ENCODE measurements around the gene PMM2.

PMM2 gene

GRCh38 chr16:8890549-8890921 lies 92.9 kb downstream of the PMM2 start:
- DNase-seq: no peak

- no peak for DNase-seq
Observed at GRCh38 chr16:8892101-8892575, 94.5 kb downstream of the PMM2 start.

- DNase-seq: no peak
Observed at GRCh38 chr16:8893426-8893825, 95.8 kb downstream of the PMM2 start.

GRCh38 chr16:8893976-8894690 lies 96.5 kb downstream of the PMM2 start:
- no peak for DNase-seq

GRCh38 chr16:8894736-8895334 lies 97.2 kb downstream of the PMM2 start:
- no peak for DNase-seq

GRCh38 chr16:8898660-8899318 lies 101.2 kb downstream of the PMM2 start:
- DNase-seq: no peak
